ENCODE data around the gene MBLAC2.
A peak's percentile ranks its signal among the peaks of the same experiment; 100 is the strongest.

The MBLAC2 gene

DNA sequence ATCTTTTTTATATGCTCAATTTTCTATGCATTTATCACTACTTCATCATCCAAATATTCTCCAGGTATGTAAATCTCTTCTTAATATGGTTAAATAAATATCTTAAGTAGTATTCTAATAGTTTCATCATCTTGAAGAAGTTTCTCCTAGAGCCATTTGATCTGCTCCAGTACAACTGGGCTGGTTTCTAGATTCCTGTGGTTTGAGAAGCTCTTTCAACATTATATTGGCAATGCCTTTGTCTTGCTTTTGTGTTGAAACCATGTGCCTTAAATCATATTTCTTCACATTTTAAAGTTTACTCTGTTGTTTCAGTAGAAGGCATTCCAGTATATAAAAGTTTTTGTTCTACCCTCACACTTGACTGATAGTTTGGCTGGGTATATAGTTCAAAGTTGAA, 27.6 kb downstream of the MBLAC2 start:
- DNase-seq, result peak; percentile 26

DNA sequence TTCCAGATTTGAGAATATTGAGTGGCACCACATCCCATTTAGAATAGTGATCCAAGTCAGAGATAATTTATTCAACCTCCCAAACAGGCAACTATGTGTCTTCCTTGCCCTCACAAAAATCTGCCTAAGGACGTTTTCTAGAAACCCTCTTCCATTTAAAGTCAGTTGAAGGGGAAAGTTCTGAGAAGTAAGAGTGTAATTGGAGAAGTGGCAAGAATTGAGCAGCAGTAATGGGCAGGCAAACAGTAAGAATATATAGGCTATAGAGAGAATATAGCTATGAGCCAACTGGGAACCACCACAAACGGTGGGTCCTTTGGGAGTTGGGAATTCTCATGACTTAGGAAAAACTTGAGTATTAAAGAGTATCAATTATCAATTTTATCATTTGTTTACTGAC, 33.9 kb downstream of the MBLAC2 start:
- no peak for DNase-seq

DNA sequence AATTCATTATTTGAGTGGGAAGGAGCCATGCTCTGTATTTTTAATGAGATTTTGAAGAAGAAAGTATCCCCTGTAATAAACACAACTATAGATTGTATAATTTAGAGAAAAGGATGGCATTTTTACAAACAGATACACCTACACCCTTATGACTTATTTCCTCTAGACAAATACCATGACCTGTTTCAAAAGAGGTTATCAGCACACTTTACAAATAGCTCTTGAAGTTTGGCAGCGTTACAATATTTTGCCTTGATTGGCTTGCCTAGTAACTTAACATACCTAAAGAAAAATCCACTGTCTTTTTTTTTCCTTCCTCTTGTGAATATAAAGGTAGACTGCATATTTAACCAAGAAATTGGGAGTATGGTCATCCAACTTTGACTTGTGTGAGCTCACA, 36.5 kb downstream of the MBLAC2 start:
- DNase-seq, result no peak

- DNase-seq, result no peak
Observed at GRCh38 chr5:90437663-90438062, 36.9 kb downstream of the MBLAC2 start.

- DNase-seq, result peak; percentile 35
Observed at GRCh38 chr5:90434116-90434714, 40.4 kb downstream of the MBLAC2 start.

DNA sequence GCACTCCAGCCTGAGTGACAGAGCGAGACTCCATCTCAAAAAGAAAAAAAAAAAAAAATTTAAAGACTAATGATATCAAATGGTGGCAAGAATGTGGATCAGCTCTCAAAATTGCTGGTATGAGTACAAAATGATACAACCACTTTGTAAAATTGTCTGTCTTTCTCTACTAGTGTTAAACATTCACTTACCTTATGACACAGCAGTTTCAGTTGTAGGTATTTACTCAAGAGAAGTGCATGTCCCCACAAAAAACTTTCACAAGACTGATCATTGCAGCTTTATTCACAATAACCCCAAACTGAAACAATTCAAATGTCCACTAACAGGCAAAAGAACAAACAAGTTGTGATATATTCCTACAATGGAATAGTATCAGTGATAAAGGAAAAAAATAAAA, 50.3 kb downstream of the MBLAC2 start:
- no peak for DNase-seq

DNA sequence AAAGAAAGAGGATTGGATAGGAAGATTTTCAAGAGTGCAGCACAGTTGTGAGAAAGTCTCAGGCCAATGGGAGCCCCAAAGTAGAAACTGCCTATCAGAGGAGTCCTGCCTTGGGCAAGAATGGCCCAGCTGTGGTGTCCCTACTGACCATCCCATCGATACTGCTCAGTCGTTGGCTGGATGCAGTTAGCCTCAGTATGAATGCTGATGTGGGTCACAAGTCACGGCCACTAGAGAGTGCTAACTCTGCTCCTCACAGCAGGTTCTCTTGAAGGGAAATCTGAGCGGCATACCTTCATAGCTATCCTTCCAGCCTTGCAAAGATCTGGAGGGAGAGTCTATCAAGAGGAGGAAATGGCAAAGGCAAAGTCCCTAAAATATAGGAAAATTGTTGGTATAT, 53.4 kb downstream of the MBLAC2 start:
- DNase-seq, result no peak

GRCh38 chr5:90418214-90418613, 56.4 kb downstream of the MBLAC2 start:
- no peak for DNase-seq

GRCh38 chr5:90410178-90410762, 64.3 kb downstream of the MBLAC2 start:
- no peak for DNase-seq

DNA sequence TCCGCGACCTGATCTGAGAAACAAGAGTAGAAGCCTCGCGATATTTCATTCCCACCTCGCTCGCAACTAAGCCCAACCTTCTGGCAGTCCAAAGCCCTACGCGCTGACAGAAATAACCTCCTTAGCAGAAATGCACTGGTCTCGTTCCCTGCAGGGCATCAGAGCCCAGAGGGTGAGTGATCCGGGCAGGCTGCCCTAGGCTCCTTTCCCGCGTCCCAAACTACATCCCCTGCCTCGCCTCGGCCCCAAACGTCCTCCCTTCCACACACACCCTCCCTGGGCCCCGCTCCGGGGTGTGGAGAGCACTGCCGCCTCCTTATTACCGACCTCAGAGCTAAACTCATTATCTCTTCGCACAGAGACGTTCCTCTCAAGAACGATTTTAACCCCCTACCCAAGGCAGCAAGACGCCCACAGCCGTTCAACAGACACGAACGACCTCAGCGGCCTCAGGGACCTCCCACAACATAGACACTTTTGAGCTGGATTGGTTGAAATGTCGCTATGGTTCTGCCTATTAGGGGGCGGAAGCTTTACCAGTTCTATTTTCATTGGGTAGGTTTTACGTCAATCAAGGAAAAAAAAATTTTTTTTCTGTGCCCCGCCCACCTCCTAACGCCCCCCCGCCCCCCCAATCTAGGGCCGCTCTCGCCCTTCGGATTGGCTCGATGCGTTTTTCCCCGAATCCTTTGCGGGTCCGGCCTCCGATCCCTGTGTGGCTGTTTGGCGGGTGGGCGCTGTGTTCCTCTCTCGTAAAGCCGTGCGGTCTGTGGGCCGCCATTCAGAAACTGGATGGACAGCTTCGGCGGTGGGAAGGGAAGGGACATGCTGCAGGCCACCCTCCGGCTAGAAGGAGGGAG, 65.0 kb downstream of the MBLAC2 start, which contains the start of gene CETN3:
CETN3 (minus strand) TSS at position 439 of the 860 bp plus-strand sequence; CDS start at position 344, 95 bp downstream.
- peak; percentile 93 for DNase-seq

DNA sequence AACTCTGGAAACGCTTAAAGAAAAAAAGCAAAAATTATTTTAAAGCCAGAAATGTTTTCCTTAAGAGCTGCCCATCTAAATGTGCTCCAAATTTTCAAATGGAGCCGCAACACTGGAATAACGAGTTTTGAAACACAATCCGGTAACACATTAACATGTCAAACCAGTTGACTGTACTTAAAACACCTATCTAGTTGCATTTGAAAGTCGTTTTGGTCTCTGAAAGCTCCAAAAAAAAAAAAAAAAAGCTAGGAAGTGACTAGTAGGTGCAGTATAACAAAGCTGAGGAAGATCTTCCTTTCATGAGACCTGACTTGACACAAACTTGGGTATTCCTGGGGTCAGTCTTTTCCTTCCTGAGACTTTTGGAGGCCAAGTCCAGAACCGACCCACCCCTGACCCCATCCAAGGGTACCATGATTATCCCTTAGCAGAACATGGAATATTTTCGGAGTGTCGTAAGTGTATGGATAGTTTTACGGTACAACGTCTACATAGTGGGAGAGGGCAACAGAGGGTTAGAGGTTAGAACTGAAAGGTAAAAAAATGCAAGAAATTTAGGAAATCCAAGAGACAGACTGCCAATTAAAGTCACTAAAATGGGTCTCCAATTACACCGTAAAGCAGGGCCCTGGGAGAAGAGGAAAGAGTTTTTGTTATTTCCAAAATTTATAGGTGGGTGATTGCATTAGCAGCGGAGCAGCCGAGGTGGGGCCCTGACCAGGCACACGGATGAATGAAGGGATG, 65.8 kb downstream of the MBLAC2 start:
- no peak for DNase-seq

Measured in MV-4-11 (cell line).